Measurements from ENCODE around the gene FN3KRP. TPM values are rescaled to one million over a fixed set of nuclear protein-coding genes. Genes with fewer than 3 reads are reported as not detected.

FN3KRP gene
- total and polyA plus RNA-seq, 10 of the 15 experiments (the other 5 are each of a cell fraction or from before 2014, with no cell fraction given): 1.8 to 50.5 (median 26.5) TPM

- Histone ChIP-seq H3K4me2 (ENCODE audit: control insufficient read depth, insufficient read depth) (no peak overlapping the region), H3K9me3 (replicated peaks; ENCODE audit: control insufficient read depth, insufficient read depth, low read length) (no peaks in the 10 kb centered on the region), H3K4me1 (ENCODE audit: control insufficient read depth, insufficient read depth, low read length) (no peaks in the 10 kb centered on the region), H4K20me1 (ENCODE audit: control insufficient read depth, insufficient read depth) (no peaks in the 10 kb centered on the region), H3K27me3 (replicated peaks in 1 of 2; ENCODE audit: control insufficient read depth in 2 of 2, insufficient read depth in 2 of 2, low read length in 1 of 2) (no peaks in the 10 kb centered on the region), H2AFZ (ENCODE audit: control insufficient read depth, low read depth, low read length) (no peak overlapping the region), H3K9ac (ENCODE audit: control insufficient read depth, insufficient read depth, low read length) (no peak overlapping the region), H3K36me3 (ENCODE audit: control insufficient read depth in 2 of 2, insufficient read depth in 2 of 2, low read length in 1 of 2) (no peaks in the 10 kb centered on the region), H3K4me3 (no peak overlapping the region), H3K79me2 (ENCODE audit: control insufficient read depth, insufficient read depth, low read length) (no peaks in the 10 kb centered on the region), H3K27ac (ENCODE audit: control insufficient read depth, insufficient read depth) (no peak overlapping the region)
- in situ Hi-C loops (cut with MboI): no loop called here
- ChIA-PET POLR2A (no interaction called here), SMC1A (ENCODE audit: uncharacterized antibody, unreplicated experiment) (interaction anchor here (0.6 kb wide), 1 partner anchor 121 kb away, joined by 4 read pairs; no protein-coding TSS in a partner anchor), RAD21 (ENCODE audit: unreplicated experiment) (no interaction called here), CTCF (no interaction called here)
- BruUV-seq (replicated peaks): no TSS peak
- no peak for DNase-seq (ENCODE audit: low read depth, low spot score)
- intact Hi-C loops (cut with micrococcal nuclease; ENCODE audit: unreplicated experiment): no loop called here
- no peak for ATAC-seq
- TF ChIP-seq BACH1 (IDR thresholded peaks at IDR 0.05; ENCODE audit: borderline replicate concordance): no peak
- no peak for TF ChIP-seq POU2F2 (IDR thresholded peaks at IDR 0.05; ENCODE audit: borderline replicate concordance, low read depth, low read length)
- no peak for TF ChIP-seq ZBED1 (IDR thresholded peaks at IDR 0.05; ENCODE audit: borderline replicate concordance)
- TF ChIP-seq RELA (IDR thresholded peaks at IDR 0.05; ENCODE audit: borderline replicate concordance, partially characterized antibody): no peak
- TF ChIP-seq PML (IDR thresholded peaks at IDR 0.05; ENCODE audit: low read length): no peak
- no peak for FAIRE-seq
- 48% methylated on average over 15 of the region's 18 CpGs for WGBS (ENCODE audit: insufficient coverage, insufficient replicate concordance, low lambda C conversion rate, missing lambda C conversion rate)
Measured at GRCh38 chr17:82675476-82676245, 40.8 kb upstream of the FN3KRP start.

GRCh38 chr17:82677353-82677925 lies 39.1 kb upstream of the FN3KRP start:
- Histone ChIP-seq H3K27me3 (replicated peaks in 1 of 2; ENCODE audit: control insufficient read depth in 2 of 2, insufficient read depth in 2 of 2, low read length in 1 of 2) (no peaks in the 10 kb centered on the region), H3K9me3 (replicated peaks; ENCODE audit: control insufficient read depth, insufficient read depth, low read length) (no peaks in the 10 kb centered on the region), H3K36me3 (ENCODE audit: control insufficient read depth in 2 of 2, insufficient read depth in 2 of 2, low read length in 1 of 2) (no peaks in the 10 kb centered on the region), H3K4me1 (ENCODE audit: control insufficient read depth, insufficient read depth, low read length) (no peaks in the 10 kb centered on the region), H3K4me3 (no peak overlapping the region), H3K9ac (ENCODE audit: control insufficient read depth, insufficient read depth, low read length) (no peak overlapping the region), H3K27ac (ENCODE audit: control insufficient read depth, insufficient read depth) (no peak overlapping the region), H3K4me2 (ENCODE audit: control insufficient read depth, insufficient read depth) (no peak overlapping the region), H4K20me1 (ENCODE audit: control insufficient read depth, insufficient read depth) (no peaks in the 10 kb centered on the region), H3K79me2 (ENCODE audit: control insufficient read depth, insufficient read depth, low read length) (no peaks in the 10 kb centered on the region), H2AFZ (ENCODE audit: control insufficient read depth, low read depth, low read length) (no peak overlapping the region)
- SMC1A ChIA-PET (ENCODE audit: uncharacterized antibody, unreplicated experiment): no interaction called here
- POLR2A ChIA-PET: no interaction called here
- in situ Hi-C loops (cut with MboI): no loop called here
- DNase-seq (ENCODE audit: low read depth, low spot score): no peak
- RAD21 ChIA-PET (ENCODE audit: unreplicated experiment): no interaction called here
- intact Hi-C loops (cut with micrococcal nuclease; ENCODE audit: unreplicated experiment): no loop called here
- no peak for ATAC-seq
- no peak for FAIRE-seq
- 56% methylated on average over 23 of the region's 23 CpGs for WGBS (ENCODE audit: insufficient coverage, insufficient replicate concordance, low lambda C conversion rate, missing lambda C conversion rate)
- CTCF ChIA-PET: interaction anchor here (0.8 kb wide), 1 partner anchor 9 kb away, joined by 3 read pairs; no protein-coding TSS in a partner anchor
- BruUV-seq (replicated peaks): no TSS peak
- TF ChIP-seq MYB (IDR thresholded peaks at IDR 0.05; ENCODE audit: borderline replicate concordance, low read depth, low read length): no peak
- TF ChIP-seq, protein P1, sequence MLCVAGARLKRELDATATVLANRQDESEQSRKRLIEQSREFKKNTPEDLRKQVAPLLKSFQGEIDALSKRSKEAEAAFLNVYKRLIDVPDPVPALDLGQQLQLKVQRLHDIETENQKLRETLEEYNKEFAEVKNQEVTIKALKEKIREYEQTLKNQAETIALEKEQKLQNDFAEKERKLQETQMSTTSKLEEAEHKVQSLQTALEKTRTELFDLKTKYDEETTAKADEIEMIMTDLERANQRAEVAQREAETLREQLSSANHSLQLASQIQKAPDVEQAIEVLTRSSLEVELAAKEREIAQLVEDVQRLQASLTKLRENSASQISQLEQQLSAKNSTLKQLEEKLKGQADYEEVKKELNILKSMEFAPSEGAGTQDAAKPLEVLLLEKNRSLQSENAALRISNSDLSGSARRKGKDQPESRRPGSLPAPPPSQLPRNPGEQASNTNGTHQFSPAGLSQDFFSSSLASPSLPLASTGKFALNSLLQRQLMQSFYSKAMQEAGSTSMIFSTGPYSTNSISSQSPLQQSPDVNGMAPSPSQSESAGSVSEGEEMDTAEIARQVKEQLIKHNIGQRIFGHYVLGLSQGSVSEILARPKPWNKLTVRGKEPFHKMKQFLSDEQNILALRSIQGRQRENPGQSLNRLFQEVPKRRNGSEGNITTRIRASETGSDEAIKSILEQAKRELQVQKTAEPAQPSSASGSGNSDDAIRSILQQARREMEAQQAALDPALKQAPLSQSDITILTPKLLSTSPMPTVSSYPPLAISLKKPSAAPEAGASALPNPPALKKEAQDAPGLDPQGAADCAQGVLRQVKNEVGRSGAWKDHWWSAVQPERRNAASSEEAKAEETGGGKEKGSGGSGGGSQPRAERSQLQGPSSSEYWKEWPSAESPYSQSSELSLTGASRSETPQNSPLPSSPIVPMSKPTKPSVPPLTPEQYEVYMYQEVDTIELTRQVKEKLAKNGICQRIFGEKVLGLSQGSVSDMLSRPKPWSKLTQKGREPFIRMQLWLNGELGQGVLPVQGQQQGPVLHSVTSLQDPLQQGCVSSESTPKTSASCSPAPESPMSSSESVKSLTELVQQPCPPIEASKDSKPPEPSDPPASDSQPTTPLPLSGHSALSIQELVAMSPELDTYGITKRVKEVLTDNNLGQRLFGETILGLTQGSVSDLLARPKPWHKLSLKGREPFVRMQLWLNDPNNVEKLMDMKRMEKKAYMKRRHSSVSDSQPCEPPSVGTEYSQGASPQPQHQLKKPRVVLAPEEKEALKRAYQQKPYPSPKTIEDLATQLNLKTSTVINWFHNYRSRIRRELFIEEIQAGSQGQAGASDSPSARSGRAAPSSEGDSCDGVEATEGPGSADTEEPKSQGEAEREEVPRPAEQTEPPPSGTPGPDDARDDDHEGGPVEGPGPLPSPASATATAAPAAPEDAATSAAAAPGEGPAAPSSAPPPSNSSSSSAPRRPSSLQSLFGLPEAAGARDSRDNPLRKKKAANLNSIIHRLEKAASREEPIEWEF (IDR thresholded peaks at IDR 0.05; ENCODE audit: insufficient replicate concordance, low read depth, low read length): no peak
- TF ChIP-seq WRNIP1 (IDR thresholded peaks at IDR 0.05; ENCODE audit: borderline replicate concordance, low read depth, low read length): no peak
- no peak for TF ChIP-seq POLR2AphosphoS2 (IDR thresholded peaks at IDR 0.05; ENCODE audit: low read depth, low read length)
- TF ChIP-seq ZNF207 (IDR thresholded peaks at IDR 0.05; ENCODE audit: borderline replicate concordance): no peak
- TF ChIP-seq, protein P2, sequence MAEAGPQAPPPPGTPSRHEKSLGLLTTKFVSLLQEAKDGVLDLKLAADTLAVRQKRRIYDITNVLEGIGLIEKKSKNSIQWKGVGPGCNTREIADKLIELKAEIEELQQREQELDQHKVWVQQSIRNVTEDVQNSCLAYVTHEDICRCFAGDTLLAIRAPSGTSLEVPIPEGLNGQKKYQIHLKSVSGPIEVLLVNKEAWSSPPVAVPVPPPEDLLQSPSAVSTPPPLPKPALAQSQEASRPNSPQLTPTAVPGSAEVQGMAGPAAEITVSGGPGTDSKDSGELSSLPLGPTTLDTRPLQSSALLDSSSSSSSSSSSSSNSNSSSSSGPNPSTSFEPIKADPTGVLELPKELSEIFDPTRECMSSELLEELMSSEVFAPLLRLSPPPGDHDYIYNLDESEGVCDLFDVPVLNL (IDR thresholded peaks at IDR 0.05; ENCODE audit: low read depth, low read length): no peak

Data from GM12878 (cell line).